ENCODE data around the gene PTPRO.

- TF ChIP-seq CTCF (IDR thresholded peaks at IDR 0.05; ENCODE audit: low read depth, low read length) (no peak), MAX (IDR thresholded peaks at IDR 0.05; ENCODE audit: low read depth, low read length) (no peak)
Measured at GRCh38 chr12:15404485-15404884, 82.2 kb downstream of the PTPRO start.

Measured in NB4 (cell line).